K562 (cell line): Measurements from ENCODE around the gene ZNF474. TPM values are rescaled to one million over a fixed set of nuclear protein-coding genes. Genes with fewer than 3 reads are reported as not detected.

Source experiments
- ATAC-seq: fragments of 200-7000 bp; cut with Tn5 transposase; 3 replicates; pipeline ENCODE4 v1.9.1; 2020; ENCODE audit warnings: moderate library complexity
- BruUV-seq: library from RNA; stranded (reverse); fragments of 400-500 nt; replicated peaks from 2 replicates; lab custom pipeline; 2021; lab: Mats Ljungman, UMichigan
- CTCF ChIA-PET: fragments of 300-600 bp; formaldehyde crosslinking; extraction: SDS; loops from one replicate; lab custom pipeline; 2021; ENCODE audit warnings: low intra/inter-chr PET ratio; lab: Yijun Ruan, JAX
- POLR2A ChIA-PET: fragments of 300-600, 350-650 bp; sonication (Branson Sonifier 250); formaldehyde crosslinking; extraction: SDS; loops from one replicate; lab custom pipeline; 2021; ENCODE audit warnings: antibody characterized with exemption, inconsistent platforms; lab: Yijun Ruan, JAX
- DNase-seq, 4 experiments: peaks; one replicate each; pipeline versions ENCODE4 v3.0.0 to v3.0.0-alpha.2; 2011 to 2018; ENCODE audit warnings: low spot score in 3 of 4, mixed read lengths in 3 of 4; ENCODE audit errors: extremely low read depth in 1 of 4
- FAIRE-seq: peaks from 2 replicates; lab custom pipeline; 2011; peaks lifted over from hg19 to GRCh38; lab: Jason Lieb, UNC
- H2AFZ ChIP-seq: 2 replicates; pipeline ENCODE4 v1.6.0; 2011; ENCODE audit warnings: low read depth, low read length, control low read depth, inconsistent platforms
- H3K27ac ChIP-seq: fragments of 200-600 bp; 3 replicates; pipeline ENCODE4 v1.8.0; 2011; ENCODE audit warnings: low read depth, mild to moderate bottlenecking, control low read depth, inconsistent platforms, low read length, moderate library complexity, mixed read lengths; ENCODE audit errors: extremely low read depth
- H3K27me3 ChIP-seq, 2 experiments: fragments of 300-600 bp in 1 of 2; 2 replicates in 1 of 2; 3 replicates in 1 of 2; pipeline versions ENCODE4 v1.6.0 to v1.8.0; 2011; ENCODE audit warnings: inconsistent platforms in 2 of 2, low read length in 2 of 2, mild to moderate bottlenecking in 1 of 2, mixed read lengths in 1 of 2, moderate library complexity in 1 of 2; ENCODE audit not compliant: control insufficient read depth in 2 of 2, insufficient read depth in 2 of 2
- H3K36me3 ChIP-seq: fragments of 300-600 bp; 3 replicates; pipeline ENCODE4 v1.8.0; 2011; ENCODE audit warnings: mild to moderate bottlenecking, low read length, inconsistent platforms; ENCODE audit not compliant: control insufficient read depth, insufficient read depth
- H3K4me1 ChIP-seq, 2 experiments: fragments of 200-600 bp in 1 of 2; replicated peaks in 1 of 2; 2 replicates in 1 of 2; 3 replicates in 1 of 2; pipeline versions ENCODE4 v1.5.1 to v1.8.0; 2011; ENCODE audit warnings: inconsistent platforms in 2 of 2, low read length in 2 of 2, mild to moderate bottlenecking in 1 of 2, mixed read lengths in 1 of 2, moderate library complexity in 1 of 2; ENCODE audit not compliant: control insufficient read depth in 2 of 2, insufficient read depth in 2 of 2
- H3K4me2 ChIP-seq: 2 replicates; pipeline ENCODE4 v1.6.1; 2011; ENCODE audit warnings: low read length, control low read depth, inconsistent platforms, mixed read lengths; ENCODE audit not compliant: insufficient read depth
- H3K4me3 ChIP-seq: fragments of 200-600 bp; sonication (generic), shearing (Covaris generic); 2 replicates; pipeline ENCODE4 v1.5.1; 2016; ENCODE audit warnings: control low read depth, inconsistent platforms
- H3K79me2 ChIP-seq: fragments of 200-600 bp; 3 replicates; pipeline ENCODE4 v1.8.0; 2011; ENCODE audit warnings: low read length, inconsistent platforms; ENCODE audit not compliant: control insufficient read depth, insufficient read depth
- H3K9ac ChIP-seq, 2 experiments: 2 replicates each; pipeline versions ENCODE4 v1.6.0 to v1.6.1; 2011; ENCODE audit warnings: low read depth in 2 of 2, low read length in 2 of 2, control low read depth in 1 of 2, inconsistent platforms in 1 of 2, mild to moderate bottlenecking in 1 of 2, mixed read lengths in 1 of 2; ENCODE audit not compliant: insufficient read depth in 1 of 2
- H3K9me1 ChIP-seq: one replicate; pipeline ENCODE4 v1.6.0; 2011; ENCODE audit warnings: inconsistent platforms, mild to moderate bottlenecking, low read length, moderate library complexity; ENCODE audit not compliant: control insufficient read depth, insufficient read depth
- H3K9me3 ChIP-seq: replicated peaks from 2 replicates; pipeline ENCODE4 v1.5.1; 2011; ENCODE audit warnings: low read depth, low read length, inconsistent platforms; ENCODE audit not compliant: control insufficient read depth, insufficient read depth
- H4K20me1 ChIP-seq: replicated peaks from 2 replicates; pipeline ENCODE4 v1.6.1; 2011; ENCODE audit warnings: low read length, inconsistent platforms, mixed read lengths; ENCODE audit not compliant: control insufficient read depth, insufficient read depth
- NR2C2 ChIP-seq, 2 experiments: fragments of 200-800 bp in 1 of 2; sonication (Bioruptor generic) in 1 of 2; sonication (generic) in 1 of 2; formaldehyde crosslinking in 1 of 2; IDR thresholded peaks; 2 replicates each; pipeline versions ENCODE4 v1.6.1 to v1.8.0; 2016 to 2022; ENCODE audit warnings: mild to moderate bottlenecking in 1 of 2, missing compliant biosample characterization in 1 of 2, missing genetic modification characterization in 1 of 2, missing genetic modification reagents in 1 of 2
- NR4A1 ChIP-seq, 2 experiments: fragments of 250-450 bp in 1 of 2; fragments of 450-650 bp in 1 of 2; sonication (Bioruptor Pico) in 1 of 2; IDR thresholded peaks; 2 replicates each; pipeline versions ENCODE4 v1.4.0 to v1.6.1; 2016 to 2020; ENCODE audit warnings: mild to moderate bottlenecking in 2 of 2, missing compliant biosample characterization in 1 of 2, missing genetic modification characterization in 1 of 2, moderate library complexity in 1 of 2
- ZNF280A ChIP-seq: fragments of 450-650 bp; IDR thresholded peaks from 2 replicates; pipeline ENCODE4 v1.6.1; 2018; ENCODE audit warnings: mild to moderate bottlenecking, low read depth; ENCODE audit not compliant: partially characterized antibody
- WGBS: fragments of 100-300 bp; shearing (Covaris generic); methylation state at CpG from one replicate; pipeline ENCODE4 v1.1.6; 2016; ENCODE audit warnings: low coverage, mixed read lengths; ENCODE audit not compliant: insufficient coverage; ENCODE audit errors: missing lambda C conversion rate; 5-methylcytosine and 5-hydroxymethylcytosine counted together
- in situ Hi-C: fragments of 300-500 bp; cut with MboI; formaldehyde crosslinking; loops from 4 replicates; pipeline ENCODE4 v1.15.0; 2018; ENCODE audit warnings: inconsistent platforms, mixed read lengths
- intact Hi-C: fragments of 100-400 bp; cut with micrococcal nuclease; formaldehyde crosslinking; loops from 2 replicates; pipeline ENCODE4 v1.14.2; 2022
- polyA plus RNA-seq, 8 experiments: library from polyadenylated mRNA; depleted of rRNA in 4 of 8; stranded (reverse) in 5 of 8; unstranded in 3 of 8; fragments of >200 nt; fragmentation: Nextera tagmentation in 2 of 8; fragmentation: Illumina TruSeq in 1 of 8; extraction: Ambion mirVana in 2 of 8; extraction: Trizol in 1 of 8; gene quantifications; 2 replicates each; pipeline versions ENCODE4 v1.2.1 to v1.2.3, GENCODE V29; 2011 to 2014; ENCODE audit warnings: inconsistent platforms in 1 of 8, missing spikeins in 1 of 8
- total RNA-seq, 7 experiments: library from RNA; depleted of rRNA in 6 of 7; stranded (reverse); fragments of >200 nt in 6 of 7; fragmentation: Illumina TruSeq in 2 of 7; extraction: Trizol in 2 of 7; gene quantifications; 2 replicates each; pipeline versions ENCODE4 v1.2.1 to v1.2.3, GENCODE V29; 2011 to 2021; ENCODE audit warnings: low replicate concordance in 1 of 7
- TF ChIP-seq, protein P1 (sequence below): fragments of 250-450 bp; sonication (Bioruptor Pico); IDR thresholded peaks from 2 replicates; pipeline ENCODE4 v1.8.0; 2022; ENCODE audit warnings: moderate library complexity, mild to moderate bottlenecking, inconsistent platforms
- TF ChIP-seq, protein P2 (sequence below): fragments of 450-650 bp; formaldehyde crosslinking; IDR thresholded peaks from 2 replicates; pipeline ENCODE4 v1.4.0; 2022; ENCODE audit warnings: missing genetic modification characterization

The ZNF474 gene
- total and polyA plus RNA-seq, 9 of the 15 experiments (the other 6 are each of a cell fraction or from before 2014, with no cell fraction given), result 0.16 to 0.62 (median 0.39) TPM

DNA sequence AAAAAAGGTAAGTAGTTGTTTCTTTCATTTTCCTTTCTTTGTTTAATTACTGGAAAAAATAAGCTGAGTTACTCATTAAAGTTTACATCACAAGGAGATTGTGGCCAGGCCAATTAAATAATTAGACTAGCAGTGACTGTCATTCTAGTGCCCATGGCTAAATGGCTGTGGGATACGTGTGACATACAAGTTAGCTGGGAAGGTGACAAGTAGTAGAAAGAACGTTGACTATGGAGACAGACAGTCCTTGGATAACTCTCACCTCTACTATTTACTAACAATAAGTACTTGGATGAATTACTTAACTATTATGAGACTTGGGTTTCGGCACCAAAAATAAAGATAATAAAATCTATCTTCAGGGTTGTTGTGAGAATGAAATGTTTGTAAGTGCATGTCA is 44.3 kb upstream of the ZNF474 start:
- no peak overlapping the region for H3K4me3 ChIP-seq
- H3K36me3 ChIP-seq, result no peaks in the 10 kb centered on the region
- ATAC-seq (no peak), FAIRE-seq (no peak), DNase-seq (no peak)
- H3K79me2 ChIP-seq, result no peaks in the 10 kb centered on the region
- intact Hi-C loops (no loop called here), in situ Hi-C loops (no loop called here)
- no peaks in the 10 kb centered on the region; a peak in 2 of 5 replicates for H3K4me1 ChIP-seq
- 38% methylated on average over 3 of the region's 3 CpGs for WGBS
- no peak overlapping the region for H3K27ac ChIP-seq
- no TSS peak for BruUV-seq
- H3K9ac ChIP-seq, result no peak overlapping the region
- ChIA-PET CTCF (no interaction called here), POLR2A (no interaction called here)
- H3K9me3 ChIP-seq, result peaks cover 8% of the 10 kb centered on the region; the same call in 1 of the 2 replicates
- no peaks in the 10 kb centered on the region for H3K9me1 ChIP-seq
- TF ChIP-seq NR2C2 (CRISPR knock-in tag; IDR thresholded peaks at IDR 0.05) (no peak), NR2C2 (tag; IDR thresholded peaks at IDR 0.05) (no peak), NR4A1 (CRISPR knock-in tag; IDR thresholded peaks at IDR 0.05) (no peak), NR4A1 (tag; IDR thresholded peaks at IDR 0.05) (no peak), ZNF280A (no peak)
- TF ChIP-seq, protein P1, sequence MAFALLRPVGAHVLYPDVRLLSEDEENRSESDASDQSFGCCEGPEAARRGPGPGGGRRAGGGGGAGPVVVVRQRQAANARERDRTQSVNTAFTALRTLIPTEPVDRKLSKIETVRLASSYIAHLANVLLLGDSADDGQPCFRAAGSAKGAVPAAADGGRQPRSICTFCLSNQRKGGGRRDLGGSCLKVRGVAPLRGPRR (CRISPR knock-in tag), result no peak
- TF ChIP-seq, protein P2, sequence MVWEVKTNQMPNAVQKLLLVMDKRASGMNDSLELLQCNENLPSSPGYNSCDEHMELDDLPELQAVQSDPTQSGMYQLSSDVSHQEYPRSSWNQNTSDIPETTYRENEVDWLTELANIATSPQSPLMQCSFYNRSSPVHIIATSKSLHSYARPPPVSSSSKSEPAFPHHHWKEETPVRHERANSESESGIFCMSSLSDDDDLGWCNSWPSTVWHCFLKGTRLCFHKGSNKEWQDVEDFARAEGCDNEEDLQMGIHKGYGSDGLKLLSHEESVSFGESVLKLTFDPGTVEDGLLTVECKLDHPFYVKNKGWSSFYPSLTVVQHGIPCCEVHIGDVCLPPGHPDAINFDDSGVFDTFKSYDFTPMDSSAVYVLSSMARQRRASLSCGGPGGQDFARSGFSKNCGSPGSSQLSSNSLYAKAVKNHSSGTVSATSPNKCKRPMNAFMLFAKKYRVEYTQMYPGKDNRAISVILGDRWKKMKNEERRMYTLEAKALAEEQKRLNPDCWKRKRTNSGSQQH (CRISPR knock-in tag), result no peak
- no peaks in the 10 kb centered on the region for H3K27me3 ChIP-seq
- no peak overlapping the region for H3K4me2 ChIP-seq
- H2AFZ ChIP-seq, result no peak overlapping the region
- H4K20me1 ChIP-seq, result no peaks in the 10 kb centered on the region
